ENCODE measurements around the gene EPB41L2.
A peak's percentile ranks its signal among the peaks of the same experiment; 100 is the strongest.

The EPB41L2 gene

GRCh38 chr6:130863415-130864230 is 199.4 kb downstream of the EPB41L2 start:
- H3K36me3 Mint-ChIP-seq = no peaks in the 10 kb centered on the region
- no peak overlapping the region for H3K27ac Mint-ChIP-seq
- no peak for DNase-seq (ENCODE audit: low spot score in 2 of 2)
- ATAC-seq = no peak
- no peaks in the 10 kb centered on the region for H3K9me3 Mint-ChIP-seq
- H3K4me3 Mint-ChIP-seq = no peak overlapping the region
- no peaks in the 10 kb centered on the region for H3K4me1 Mint-ChIP-seq

GRCh38 chr6:130862370-130862769 is 200.7 kb downstream of the EPB41L2 start:
- Mint-ChIP-seq H3K27ac (no peak overlapping the region), H3K36me3 (no peaks in the 10 kb centered on the region), H3K4me3 (no peak overlapping the region), H3K4me1 (no peaks in the 10 kb centered on the region), H3K9me3 (no peaks in the 10 kb centered on the region)
- no peak for DNase-seq (ENCODE audit: low spot score in 2 of 2)
- ATAC-seq = no peak

GRCh38 chr6:130859161-130859867 is 203.7 kb downstream of the EPB41L2 start:
- DNase-seq (ENCODE audit: low spot score in 2 of 2) = no peak

GRCh38 chr6:130858498-130859160 is 204.4 kb downstream of the EPB41L2 start:
- no peak overlapping the region for H3K27ac Mint-ChIP-seq
- ATAC-seq = no peak
- no peak overlapping the region for H3K4me3 Mint-ChIP-seq
- no peaks in the 10 kb centered on the region for H3K9me3 Mint-ChIP-seq
- H3K36me3 Mint-ChIP-seq = no peaks in the 10 kb centered on the region
- DNase-seq (ENCODE audit: low spot score in 2 of 2) = no peak
- no peaks in the 10 kb centered on the region for H3K4me1 Mint-ChIP-seq

More at GRCh38 chr6:130859161-130859867, 203.7 kb downstream of the EPB41L2 start:
- Mint-ChIP-seq H3K4me3 (no peak overlapping the region), H3K27ac (no peak overlapping the region), H3K4me1 (no peaks in the 10 kb centered on the region), H3K36me3 (no peaks in the 10 kb centered on the region), H3K9me3 (no peaks in the 10 kb centered on the region)
- ATAC-seq = no peak

GRCh38 chr6:130858054-130858453 is 205.0 kb downstream of the EPB41L2 start:
- ATAC-seq (no peak), DNase-seq (ENCODE audit: low spot score in 2 of 2) (no peak)
- Mint-ChIP-seq H3K36me3 (no peaks in the 10 kb centered on the region), H3K27ac (no peak overlapping the region), H3K9me3 (no peaks in the 10 kb centered on the region), H3K4me1 (no peaks in the 10 kb centered on the region), H3K4me3 (no peak overlapping the region)

GRCh38 chr6:130853555-130854183 is 209.4 kb downstream of the EPB41L2 start:
- Mint-ChIP-seq H3K27ac (no peak overlapping the region), H3K4me3 (no peak overlapping the region), H3K4me1 (no peaks in the 10 kb centered on the region), H3K36me3 (no peaks in the 10 kb centered on the region), H3K9me3 (no peaks in the 10 kb centered on the region)
- ATAC-seq (no peak), DNase-seq (ENCODE audit: low spot score in 2 of 2) (no peak)

GRCh38 chr6:130852844-130853554 is 210.0 kb downstream of the EPB41L2 start:
- no peaks in the 10 kb centered on the region for H3K4me1 Mint-ChIP-seq
- no peak overlapping the region for H3K27ac Mint-ChIP-seq
- no peaks in the 10 kb centered on the region for H3K36me3 Mint-ChIP-seq
- DNase-seq (ENCODE audit: low spot score in 2 of 2) = no peak
- no peaks in the 10 kb centered on the region for H3K9me3 Mint-ChIP-seq
- no peak overlapping the region for H3K4me3 Mint-ChIP-seq
- no peak for ATAC-seq

GRCh38 chr6:130851026-130851425 is 212.0 kb downstream of the EPB41L2 start:
- Mint-ChIP-seq H3K4me3 (no peak overlapping the region), H3K36me3 (no peaks in the 10 kb centered on the region), H3K9me3 (no peaks in the 10 kb centered on the region), H3K27ac (no peak overlapping the region), H3K4me1 (no peaks in the 10 kb centered on the region)
- ATAC-seq (peak; percentile 50), DNase-seq (ENCODE audit: low spot score in 2 of 2) (no peak)

- H3K4me3 Mint-ChIP-seq = no peak overlapping the region
- no peak overlapping the region for H3K27ac Mint-ChIP-seq
- ATAC-seq = no peak
- no peak for DNase-seq (ENCODE audit: low spot score in 2 of 2)
- no peaks in the 10 kb centered on the region for H3K36me3 Mint-ChIP-seq
- no peaks in the 10 kb centered on the region for H3K9me3 Mint-ChIP-seq
- no peaks in the 10 kb centered on the region for H3K4me1 Mint-ChIP-seq
These were observed 213.5 kb downstream of the EPB41L2 start for GRCh38 chr6:130849594-130849993.

GRCh38 chr6:130848945-130849344 is 214.1 kb downstream of the EPB41L2 start:
- ATAC-seq = peak; percentile 98
- peak overlapping the region; percentile 54 for H3K27ac Mint-ChIP-seq
- H3K9me3 Mint-ChIP-seq = no peaks in the 10 kb centered on the region
- no peak for DNase-seq (ENCODE audit: low spot score in 2 of 2)
- no peaks in the 10 kb centered on the region for H3K36me3 Mint-ChIP-seq
- H3K4me1 Mint-ChIP-seq = no peaks in the 10 kb centered on the region
- H3K4me3 Mint-ChIP-seq = no peak overlapping the region

- ATAC-seq = no peak
These were observed 215.8 kb downstream of the EPB41L2 start for GRCh38 chr6:130847001-130847910.

GRCh38 chr6:130846501-130846900 is 216.5 kb downstream of the EPB41L2 start:
- DNase-seq (ENCODE audit: low spot score in 2 of 2) = no peak
- no peaks in the 10 kb centered on the region for H3K9me3 Mint-ChIP-seq
- H3K4me3 Mint-ChIP-seq = no peak overlapping the region
- no peaks in the 10 kb centered on the region for H3K36me3 Mint-ChIP-seq
- ATAC-seq = no peak
- H3K4me1 Mint-ChIP-seq = no peaks in the 10 kb centered on the region
- H3K27ac Mint-ChIP-seq = no peak overlapping the region

More at GRCh38 chr6:130847001-130847910, 215.8 kb downstream of the EPB41L2 start:
- DNase-seq (ENCODE audit: low spot score in 2 of 2) = no peak
- H3K4me3 Mint-ChIP-seq = no peak overlapping the region
- no peaks in the 10 kb centered on the region for H3K36me3 Mint-ChIP-seq
- no peak overlapping the region for H3K27ac Mint-ChIP-seq
- no peaks in the 10 kb centered on the region for H3K9me3 Mint-ChIP-seq
- H3K4me1 Mint-ChIP-seq = no peaks in the 10 kb centered on the region

- H3K9me3 Mint-ChIP-seq = no peaks in the 10 kb centered on the region
These were observed 219.3 kb downstream of the EPB41L2 start for GRCh38 chr6:130843575-130844320.

More at GRCh38 chr6:130843575-130844320, 219.3 kb downstream of the EPB41L2 start:
- DNase-seq (ENCODE audit: low spot score in 2 of 2) (no peak), ATAC-seq (peak; percentile 73)
- Mint-ChIP-seq H3K4me3 (no peak overlapping the region), H3K27ac (no peak overlapping the region), H3K36me3 (no peaks in the 10 kb centered on the region), H3K4me1 (no peaks in the 10 kb centered on the region)
